Stimulated activated CD8-positive, alpha-beta memory T cell treated with anti-CD3 and anti-CD28 coated beads, Interleukin-15, amount 100 ng/mL, for 4 hours (primary cell): ENCODE data around the gene GYS2.
A peak's percentile ranks its signal among the peaks of the same experiment; 100 is the strongest.

ENCODE experiments used
- DNase-seq, 2 donors: peaks; one replicate each; pipeline ENCODE4 v3.0.0-alpha.2; 2020; ENCODE audit warnings: low read depth in 2 of 2

Gene GYS2

GRCh38 chr12:21502872-21503271 lies 101.8 kb downstream of the GYS2 start:
- DNase-seq, result no peak

- DNase-seq, result peak in 1 of 2 donors; percentile 18
These were observed 102.5 kb downstream of the GYS2 start for GRCh38 chr12:21502164-21502496.

GRCh38 chr12:21501258-21502163 lies 103.1 kb downstream of the GYS2 start, which contains the start of the genes GOLT1B and RECQL:
GOLT1B (plus strand) TSS chr12:21501789; CDS start chr12:21501924, 135 bp downstream.
RECQL (minus strand) TSS chr12:21501635; CDS start chr12:21499570, 2,065 bp downstream.
- DNase-seq, result peak; percentile 72 to 87

- DNase-seq, result no peak
These were observed 103.8 kb downstream of the GYS2 start for GRCh38 chr12:21500786-21501257.

GRCh38 chr12:21499765-21500164 lies 104.9 kb downstream of the GYS2 start:
- DNase-seq, result no peak
